Mononuclear cell (primary cell): ENCODE measurements around the gene ACTN4. TPM values are rescaled to one million over a fixed set of nuclear protein-coding genes. Genes with fewer than 3 reads are reported as not detected.

Experiments used
- H3K27me3 ChIP-seq: 2 replicates; pipeline ENCODE4 v1.6.0; 2011; ENCODE audit warnings: low read length, control low read depth; ENCODE audit not compliant: insufficient read depth
- H3K4me1 ChIP-seq: 2 replicates; pipeline ENCODE4 v1.5.1; 2011; ENCODE audit warnings: mild to moderate bottlenecking, low read length, control low read depth; ENCODE audit not compliant: insufficient read depth
- H3K4me3 ChIP-seq: 2 replicates; pipeline ENCODE4 v1.5.1; 2011; ENCODE audit warnings: mild to moderate bottlenecking, low read length, moderate library complexity
- H3K9me3 ChIP-seq: 2 replicates; pipeline ENCODE4 v1.5.1; 2011; ENCODE audit warnings: low read depth, mild to moderate bottlenecking, control low read depth, low read length
- total RNA-seq: library from RNA; depleted of rRNA; stranded (reverse); fragments of >200 nt; gene quantifications from one replicate; pipeline ENCODE4 v1.2.3, GENCODE V29; 2012

ACTN4 gene
- total RNA-seq, 1 donor, result 59.0 TPM

GRCh38 chr19:38710928-38711725 is 63.7 kb downstream of the ACTN4 start:
- no peak overlapping the region for H3K4me3 ChIP-seq
- H3K9me3 ChIP-seq, result no peaks in the 10 kb centered on the region
- no peaks in the 10 kb centered on the region for H3K27me3 ChIP-seq
- no peaks in the 10 kb centered on the region for H3K4me1 ChIP-seq

DNA sequence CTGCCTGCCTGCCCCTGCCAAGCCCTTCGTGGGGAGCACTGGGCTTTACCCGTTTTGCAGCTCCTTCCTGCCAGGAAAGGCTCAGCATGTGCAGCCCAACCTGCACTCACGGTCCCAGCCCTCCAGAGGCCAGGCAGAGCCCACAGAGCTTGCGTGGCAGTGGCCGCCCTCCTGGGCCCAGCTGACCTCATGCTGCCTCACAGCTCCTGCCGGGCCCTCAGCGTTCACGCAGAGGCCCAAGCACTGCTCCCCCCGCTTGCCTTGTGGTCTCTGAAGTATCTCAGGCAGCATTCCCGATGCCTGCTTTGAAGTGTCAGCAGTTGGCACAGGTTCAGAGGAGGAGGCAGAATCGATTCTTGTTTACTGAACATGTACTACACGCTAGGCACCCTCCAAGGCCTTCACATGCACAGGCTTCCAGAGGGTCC is 64.3 kb downstream of the ACTN4 start:
- Histone ChIP-seq H3K4me1 (no peaks in the 10 kb centered on the region), H3K9me3 (no peaks in the 10 kb centered on the region), H3K4me3 (no peak overlapping the region), H3K27me3 (no peaks in the 10 kb centered on the region)

DNA sequence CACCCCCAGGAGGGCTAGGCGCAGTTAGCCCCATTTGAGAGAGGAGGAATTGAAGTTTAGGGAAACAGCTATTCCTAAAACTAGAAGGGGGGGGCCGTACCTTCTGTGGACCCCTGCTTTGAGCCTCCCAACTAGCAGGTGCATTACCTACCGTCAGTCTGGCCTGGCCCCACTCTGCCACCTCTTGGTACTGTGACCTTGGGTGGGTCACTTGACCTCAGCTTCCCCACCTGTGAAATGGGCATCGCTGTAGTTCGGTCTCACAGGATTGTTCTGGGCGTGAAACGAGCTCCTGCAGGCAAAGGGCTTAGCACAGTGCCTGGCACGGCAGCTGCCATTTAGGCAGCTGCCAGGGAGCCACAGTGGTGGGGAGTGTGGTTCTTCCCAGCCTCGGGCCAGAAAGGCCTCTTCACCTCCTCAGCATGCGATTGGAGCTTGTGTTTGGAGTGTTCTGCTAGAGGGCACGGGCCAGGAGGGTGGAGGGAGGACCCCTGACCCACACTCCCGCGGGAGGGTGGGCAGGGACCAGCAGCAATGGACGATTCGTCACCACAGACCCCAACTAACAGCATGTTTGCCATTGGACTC is 64.8 kb downstream of the ACTN4 start:
- Histone ChIP-seq H3K27me3 (no peaks in the 10 kb centered on the region), H3K9me3 (no peaks in the 10 kb centered on the region), H3K4me3 (no peak overlapping the region), H3K4me1 (no peaks in the 10 kb centered on the region)

GRCh38 chr19:38713227-38713649 is 65.8 kb downstream of the ACTN4 start:
- Histone ChIP-seq H3K4me1 (no peaks in the 10 kb centered on the region), H3K27me3 (no peaks in the 10 kb centered on the region), H3K4me3 (no peak overlapping the region), H3K9me3 (no peaks in the 10 kb centered on the region)

DNA sequence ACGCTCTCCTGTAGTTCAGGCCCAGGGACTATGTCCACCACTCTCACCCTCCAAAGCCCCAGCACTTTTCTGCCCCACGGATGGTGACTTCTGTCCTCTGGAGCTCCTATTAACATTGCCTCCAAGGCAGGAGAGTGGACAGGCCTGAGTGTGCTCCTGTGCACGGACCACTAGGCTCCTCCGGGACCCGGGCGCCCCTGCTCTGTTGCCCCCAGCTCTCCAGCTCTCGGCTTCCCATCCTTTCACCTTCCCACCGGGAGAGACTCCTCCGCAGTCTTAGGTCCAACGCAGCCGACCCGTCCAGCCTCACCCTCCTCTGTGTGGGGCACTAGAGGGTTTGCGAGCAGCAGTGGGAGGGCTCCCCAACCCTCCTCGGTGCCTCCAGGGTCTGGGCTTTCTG is 66.4 kb downstream of the ACTN4 start:
- H3K9me3 ChIP-seq, result no peaks in the 10 kb centered on the region
- H3K4me3 ChIP-seq, result no peak overlapping the region
- no peaks in the 10 kb centered on the region for H3K4me1 ChIP-seq
- no peaks in the 10 kb centered on the region for H3K27me3 ChIP-seq

DNA sequence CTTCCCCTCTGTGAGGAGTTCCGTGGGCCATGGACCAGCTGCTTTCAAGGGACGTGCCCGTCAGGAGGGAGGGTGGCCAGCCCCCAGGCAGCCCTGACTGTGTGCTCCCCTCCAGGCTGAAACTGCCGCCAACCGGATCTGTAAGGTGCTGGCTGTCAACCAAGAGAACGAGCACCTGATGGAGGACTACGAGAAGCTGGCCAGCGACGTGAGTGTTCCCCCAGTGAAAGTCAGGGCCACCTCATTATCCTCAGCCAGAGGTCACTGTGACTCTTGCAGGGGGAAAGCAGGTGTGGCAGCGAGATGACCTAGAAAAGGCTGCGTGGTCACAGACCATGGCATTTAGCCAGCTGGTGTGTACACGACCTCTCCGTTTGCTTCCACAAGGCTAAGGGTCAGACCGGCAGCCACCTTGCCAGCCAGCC is 66.9 kb downstream of the ACTN4 start:
- no peaks in the 10 kb centered on the region for H3K4me1 ChIP-seq
- H3K9me3 ChIP-seq, result no peaks in the 10 kb centered on the region
- H3K27me3 ChIP-seq, result no peaks in the 10 kb centered on the region

GRCh38 chr19:38715555-38715954 is 68.1 kb downstream of the ACTN4 start:
- Histone ChIP-seq H3K27me3 (no peaks in the 10 kb centered on the region), H3K4me3 (no peak overlapping the region), H3K9me3 (no peaks in the 10 kb centered on the region), H3K4me1 (no peaks in the 10 kb centered on the region)

More for the DNA sequence above, 66.9 kb downstream of the ACTN4 start:
- no peak overlapping the region for H3K4me3 ChIP-seq

GRCh38 chr19:38717051-38717450 is 69.6 kb downstream of the ACTN4 start:
- Histone ChIP-seq H3K9me3 (no peaks in the 10 kb centered on the region), H3K4me1 (no peaks in the 10 kb centered on the region), H3K4me3 (no peak overlapping the region), H3K27me3 (no peaks in the 10 kb centered on the region)

DNA sequence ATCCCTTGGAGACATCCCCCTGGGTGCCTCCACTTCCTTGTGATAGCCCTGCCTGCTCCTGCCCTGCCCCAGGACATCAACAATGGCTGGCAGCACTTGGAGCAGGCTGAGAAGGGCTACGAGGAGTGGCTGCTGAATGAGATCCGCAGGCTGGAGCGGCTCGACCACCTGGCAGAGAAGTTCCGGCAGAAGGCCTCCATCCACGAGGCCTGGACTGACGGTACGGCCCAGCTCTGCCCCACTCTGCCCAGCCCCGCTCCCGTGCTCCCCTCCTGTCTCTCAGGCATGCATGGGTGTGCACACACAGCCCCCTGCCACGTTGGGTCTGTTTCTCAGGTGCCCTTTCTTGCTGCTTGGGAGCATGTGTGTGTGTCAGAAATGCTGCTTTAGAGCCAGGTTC is 70.4 kb downstream of the ACTN4 start:
- Histone ChIP-seq H3K27me3 (no peaks in the 10 kb centered on the region), H3K4me3 (no peak overlapping the region), H3K4me1 (no peaks in the 10 kb centered on the region), H3K9me3 (no peaks in the 10 kb centered on the region)

GRCh38 chr19:38718747-38719543 is 71.5 kb downstream of the ACTN4 start:
- H3K4me3 ChIP-seq, result no peak overlapping the region
- no peaks in the 10 kb centered on the region for H3K4me1 ChIP-seq
- H3K27me3 ChIP-seq, result no peaks in the 10 kb centered on the region
- H3K9me3 ChIP-seq, result no peaks in the 10 kb centered on the region

- Histone ChIP-seq H3K4me3 (no peak overlapping the region), H3K4me1 (no peaks in the 10 kb centered on the region), H3K9me3 (no peaks in the 10 kb centered on the region), H3K27me3 (no peaks in the 10 kb centered on the region)
Measured at GRCh38 chr19:38719761-38720558, 72.5 kb downstream of the ACTN4 start.

GRCh38 chr19:38720559-38721236 is 73.2 kb downstream of the ACTN4 start:
- Histone ChIP-seq H3K4me1 (no peaks in the 10 kb centered on the region), H3K4me3 (no peak overlapping the region), H3K9me3 (no peaks in the 10 kb centered on the region), H3K27me3 (no peaks in the 10 kb centered on the region)

GRCh38 chr19:38721496-38721895 is 74.0 kb downstream of the ACTN4 start:
- Histone ChIP-seq H3K4me1 (no peaks in the 10 kb centered on the region), H3K27me3 (no peaks in the 10 kb centered on the region), H3K9me3 (no peaks in the 10 kb centered on the region), H3K4me3 (no peak overlapping the region)
